ENCODE results near the gene SAMHD1. TPM values are rescaled to one million over a fixed set of nuclear protein-coding genes. Genes with fewer than 3 reads are reported as not detected.

The SAMHD1 gene
- polyA plus RNA-seq, 2 of the 4 experiments (the other 2 are of a cell fraction), result 9.8 to 11.7 TPM

- peak; percentile 50 to 55 for DNase-seq (ENCODE audit: low read depth in 1 of 2, low spot score in 1 of 2)
- Histone ChIP-seq H3K4me3 (no peak overlapping the region), H3K27ac (no peak overlapping the region), H3K4me1 (no peaks in the 10 kb centered on the region), H3K4me2 (no peak overlapping the region), H3K9me3 (no peaks in the 10 kb centered on the region)
- FAIRE-seq, result no peak
- WGBS (ENCODE audit: missing lambda C conversion rate), result 55% methylated on average over 8 of the region's 8 CpGs
- TF ChIP-seq EP300 (IDR thresholded peaks at IDR 0.05) (no peak), USF2 (IDR thresholded peaks at IDR 0.05) (no peak), ZNF302 (CRISPR knock-in tag; IDR thresholded peaks at IDR 0.05) (no peak), ESRRA (IDR thresholded peaks at IDR 0.05; ENCODE audit: borderline replicate concordance, low read length) (peak; percentile 75), HMGXB4 (CRISPR knock-in tag; IDR thresholded peaks at IDR 0.05; ENCODE audit: borderline replicate concordance) (no peak), REST (IDR thresholded peaks at IDR 0.05) (no peak), CTCF (IDR thresholded peaks at IDR 0.05) (peak; percentile 28; the same call in 1 of the 3 replicates), SREBF2 (IDR thresholded peaks at IDR 0.05) (no peak), MAFK (IDR thresholded peaks at IDR 0.05; ENCODE audit: partially characterized antibody) (no peak)
- POLR2A ChIA-PET, result no interaction called here
- CTCF ChIA-PET, result interaction anchor here (0.7 to 4.6 kb wide), 5 partner anchors 23 to 1281 kb away, joined by 3 to 32 read pairs (median 4); a partner anchor contains a TSS
- ATAC-seq, result no peak
Measured at GRCh38 chr20:36885356-36885755, 66.2 kb downstream of the SAMHD1 start.

GRCh38 chr20:36883977-36884535, 67.5 kb downstream of the SAMHD1 start:
- no peak overlapping the region for H3K4me3 ChIP-seq
- no peak for ATAC-seq
- H3K4me2 ChIP-seq, result no peak overlapping the region
- POLR2A ChIA-PET, result interaction anchor here (1.0 kb wide), 1 partner anchor 21 kb away, joined by 3 read pairs; a partner anchor contains a TSS
- WGBS (ENCODE audit: missing lambda C conversion rate), result 82% methylated on average over 6 of the region's 6 CpGs
- TF ChIP-seq CTCF (IDR thresholded peaks at IDR 0.05) (no peak), ZNF302 (CRISPR knock-in tag; IDR thresholded peaks at IDR 0.05) (no peak), CHD4 (IDR thresholded peaks at IDR 0.05; ENCODE audit: borderline replicate concordance) (no peak), HMGXB4 (CRISPR knock-in tag; IDR thresholded peaks at IDR 0.05; ENCODE audit: borderline replicate concordance) (no peak), RCOR1 (IDR thresholded peaks at IDR 0.05; ENCODE audit: low read depth, low read length) (no peak)
- H3K9me3 ChIP-seq, result no peaks in the 10 kb centered on the region
- FAIRE-seq, result no peak
- H3K4me1 ChIP-seq, result no peaks in the 10 kb centered on the region
- no peak overlapping the region for H3K27ac ChIP-seq
- no peak for DNase-seq (ENCODE audit: low read depth in 1 of 2, low spot score in 1 of 2)
- CTCF ChIA-PET, result interaction anchor here (0.6 to 3.3 kb wide), 11 partner anchors 9 to 781 kb away, joined by 3 to 10 read pairs (median 3); no protein-coding TSS in a partner anchor

Data from A549 (cell line).